ENCODE results near the gene APOF. TPM values are rescaled to one million over a fixed set of nuclear protein-coding genes. Genes with fewer than 3 reads are reported as not detected.

Gene APOF
- total and polyA plus RNA-seq, 2 donors (not counting 1 experiment from before 2014, with no cell fraction given): not detected

- H3K4me1 ChIP-seq (ENCODE audit: control insufficient read depth, extremely low read depth, insufficient read depth, low read length): no peaks in the 10 kb centered on the region
- H2AFZ ChIP-seq (ENCODE audit: low read length): no peak overlapping the region
- no peaks in the 10 kb centered on the region for H3K79me2 ChIP-seq (ENCODE audit: control insufficient read depth, insufficient read depth, low read length)
- no peak for DNase-seq (ENCODE audit: low read depth in 2 of 2)
- no peak overlapping the region for H3K4me3 ChIP-seq (replicated peaks in 1 of 4; ENCODE audit: control extremely low read depth in 1 of 4, insufficient read depth in 1 of 4, low read depth in 3 of 4, low read length in 4 of 4)
- no peak overlapping the region for H3K9ac ChIP-seq (ENCODE audit: insufficient read depth, low read length)
- no peaks in the 10 kb centered on the region for H3K9me3 ChIP-seq (ENCODE audit: control insufficient read depth, insufficient read depth, low read depth, low read length)
- no peak overlapping the region for H3K27ac ChIP-seq (ENCODE audit: insufficient read depth, low read length)
- no peaks in the 10 kb centered on the region for H3K36me3 ChIP-seq (ENCODE audit: control insufficient read depth, insufficient read depth, low read length)
- H3K4me2 ChIP-seq (ENCODE audit: extremely low read depth, insufficient read depth, low read length): no peak overlapping the region
- no peak for TF ChIP-seq CTCF (conservative IDR thresholded peaks at IDR 0.05 in 1 of 2, IDR thresholded peaks at IDR 0.05 in 1 of 2; ENCODE audit: low read depth in 1 of 2, low read length in 2 of 2)
- no peak for TF ChIP-seq EZH2 (IDR thresholded peaks at IDR 0.05; ENCODE audit: low read length, missing control alignments)
- no peaks in the 10 kb centered on the region for H4K20me1 ChIP-seq (ENCODE audit: control insufficient read depth, extremely low read depth, insufficient read depth, low read length)
- H3K27me3 ChIP-seq (ENCODE audit: control insufficient read depth, insufficient read depth, low read length): no peaks in the 10 kb centered on the region
Observed at GRCh38 chr12:56398324-56398723, 35.7 kb upstream of the APOF start.

- H3K4me2 ChIP-seq (ENCODE audit: extremely low read depth, insufficient read depth, low read length): no peak overlapping the region
- H3K27me3 ChIP-seq (ENCODE audit: control insufficient read depth, insufficient read depth, low read length): no peaks in the 10 kb centered on the region
- H3K9me3 ChIP-seq (ENCODE audit: control insufficient read depth, insufficient read depth, low read depth, low read length): no peaks in the 10 kb centered on the region
- TF ChIP-seq CTCF (conservative IDR thresholded peaks at IDR 0.05 in 1 of 2, IDR thresholded peaks at IDR 0.05 in 1 of 2; ENCODE audit: low read depth in 1 of 2, low read length in 2 of 2) (no peak), EZH2 (IDR thresholded peaks at IDR 0.05; ENCODE audit: low read length, missing control alignments) (no peak)
- H3K27ac ChIP-seq (ENCODE audit: insufficient read depth, low read length): no peak overlapping the region
- no peaks in the 10 kb centered on the region for H3K79me2 ChIP-seq (ENCODE audit: control insufficient read depth, insufficient read depth, low read length)
- H2AFZ ChIP-seq (ENCODE audit: low read length): no peak overlapping the region
- no peaks in the 10 kb centered on the region for H3K4me1 ChIP-seq (ENCODE audit: control insufficient read depth, extremely low read depth, insufficient read depth, low read length)
- no peaks in the 10 kb centered on the region for H4K20me1 ChIP-seq (ENCODE audit: control insufficient read depth, extremely low read depth, insufficient read depth, low read length)
- no peaks in the 10 kb centered on the region for H3K36me3 ChIP-seq (ENCODE audit: control insufficient read depth, insufficient read depth, low read length)
- DNase-seq (ENCODE audit: low read depth in 2 of 2): no peak
- no peak overlapping the region for H3K9ac ChIP-seq (ENCODE audit: insufficient read depth, low read length)
- H3K4me3 ChIP-seq (replicated peaks in 1 of 4; ENCODE audit: control extremely low read depth in 1 of 4, insufficient read depth in 1 of 4, low read depth in 3 of 4, low read length in 4 of 4): no peak overlapping the region
Observed at GRCh38 chr12:56392331-56392730, 29.7 kb upstream of the APOF start.

- H3K27ac ChIP-seq (ENCODE audit: insufficient read depth, low read length): no peak overlapping the region
- TF ChIP-seq EZH2 (IDR thresholded peaks at IDR 0.05; ENCODE audit: low read length, missing control alignments): no peak
- no peak for TF ChIP-seq CTCF (conservative IDR thresholded peaks at IDR 0.05 in 1 of 2, IDR thresholded peaks at IDR 0.05 in 1 of 2; ENCODE audit: low read depth in 1 of 2, low read length in 2 of 2)
- no peaks in the 10 kb centered on the region for H3K36me3 ChIP-seq (ENCODE audit: control insufficient read depth, insufficient read depth, low read length)
- H3K9me3 ChIP-seq (ENCODE audit: control insufficient read depth, insufficient read depth, low read depth, low read length): no peaks in the 10 kb centered on the region
- DNase-seq (ENCODE audit: low read depth in 2 of 2): no peak
- H3K9ac ChIP-seq (ENCODE audit: insufficient read depth, low read length): no peak overlapping the region
- H3K4me1 ChIP-seq (ENCODE audit: control insufficient read depth, extremely low read depth, insufficient read depth, low read length): no peaks in the 10 kb centered on the region
- H2AFZ ChIP-seq (ENCODE audit: low read length): no peak overlapping the region
- no peaks in the 10 kb centered on the region for H3K79me2 ChIP-seq (ENCODE audit: control insufficient read depth, insufficient read depth, low read length)
- H3K4me3 ChIP-seq (replicated peaks in 1 of 4; ENCODE audit: control extremely low read depth in 1 of 4, insufficient read depth in 1 of 4, low read depth in 3 of 4, low read length in 4 of 4): no peak overlapping the region
- no peaks in the 10 kb centered on the region for H3K27me3 ChIP-seq (ENCODE audit: control insufficient read depth, insufficient read depth, low read length)
- no peaks in the 10 kb centered on the region for H4K20me1 ChIP-seq (ENCODE audit: control insufficient read depth, extremely low read depth, insufficient read depth, low read length)
- H3K4me2 ChIP-seq (ENCODE audit: extremely low read depth, insufficient read depth, low read length): no peak overlapping the region
Observed at GRCh38 chr12:56391721-56392120, 29.1 kb upstream of the APOF start.

Data from fibroblast of lung (primary cell).